Liver (tissue), 9 donors: ENCODE measurements around the gene SLC66A2. TPM values are rescaled to one million over a fixed set of nuclear protein-coding genes. Genes with fewer than 3 reads are reported as not detected.

Experiments
- DNase-seq: peaks from one replicate; pipeline ENCODE4 v3.0.0-alpha.2; 2017; ENCODE audit warnings: low spot score
- H3K27ac ChIP-seq, 2 donors: one replicate each; pipeline ENCODE4 v1.7.0; 2013; ENCODE audit warnings: inconsistent platforms in 2 of 2, low read length in 2 of 2, control low read depth in 1 of 2, low read depth in 1 of 2, mild to moderate bottlenecking in 1 of 2
- H3K27me3 ChIP-seq, 4 donors: one replicate each; pipeline versions ENCODE4 v1.6.1 to v1.7.0; 2013; ENCODE audit warnings: low read length in 3 of 4, inconsistent platforms in 1 of 4, mild to moderate bottlenecking in 1 of 4, moderate library complexity in 1 of 4; ENCODE audit not compliant: control insufficient read depth in 4 of 4, insufficient read depth in 4 of 4
- H3K36me3 ChIP-seq, 4 donors: one replicate each; pipeline versions ENCODE4 v1.6.1 to v1.7.0; 2013; ENCODE audit warnings: low read length in 3 of 4, mild to moderate bottlenecking in 3 of 4, low read depth in 1 of 4, moderate library complexity in 1 of 4; ENCODE audit not compliant: control insufficient read depth in 4 of 4, insufficient read depth in 3 of 4
- H3K4me1 ChIP-seq, 4 donors: one replicate each; pipeline versions ENCODE4 v1.6.1 to v1.7.0; 2013; ENCODE audit warnings: low read length in 3 of 4, mild to moderate bottlenecking in 3 of 4, moderate library complexity in 1 of 4; ENCODE audit not compliant: control insufficient read depth in 4 of 4, insufficient read depth in 4 of 4
- H3K4me3 ChIP-seq, 3 donors: one replicate each; pipeline versions ENCODE4 v1.6.1 to v1.7.0; 2013; ENCODE audit warnings: low read length in 3 of 3, control low read depth in 1 of 3, low read depth in 1 of 3, mild to moderate bottlenecking in 1 of 3
- H3K9ac ChIP-seq, 2 donors: one replicate each; pipeline ENCODE4 v1.7.0; 2013; ENCODE audit warnings: low read length in 2 of 2, mild to moderate bottlenecking in 2 of 2, moderate library complexity in 2 of 2, control low read depth in 1 of 2, low read depth in 1 of 2
- H3K9me3 ChIP-seq, 4 donors: one replicate each; pipeline versions ENCODE4 v1.6.1 to v1.7.0; 2013; ENCODE audit warnings: low read length in 3 of 4; ENCODE audit not compliant: control insufficient read depth in 4 of 4
- ATF3 ChIP-seq: IDR thresholded peaks from 2 replicates; pipeline ENCODE4 v1.6.1; 2016; ENCODE audit warnings: antibody characterized with exemption
- CTCF ChIP-seq: fragments of 150-350 bp; IDR thresholded peaks from 2 replicates; pipeline ENCODE4 v1.5.1; 2017; ENCODE audit warnings: improper control_type of control experiment, low read depth, low read length; ENCODE audit not compliant: missing input control
- EGR1 ChIP-seq, 2 donors: IDR thresholded peaks; 2 replicates each; pipeline ENCODE4 v1.6.1; 2016 to 2018; ENCODE audit warnings: antibody characterized with exemption in 2 of 2, low read depth in 2 of 2
- FOXA1 ChIP-seq: IDR thresholded peaks from 2 replicates; pipeline ENCODE4 v1.6.1; 2016; ENCODE audit warnings: antibody characterized with exemption
- FOXA2 ChIP-seq: IDR thresholded peaks from 2 replicates; pipeline ENCODE4 v1.6.1; 2016; ENCODE audit warnings: antibody characterized with exemption
- GABPA ChIP-seq, 2 donors: IDR thresholded peaks in 1 of 2; conservative IDR thresholded peaks in 1 of 2; 2 replicates each; pipeline ENCODE4 v1.6.1; 2016; ENCODE audit warnings: antibody characterized with exemption in 2 of 2, mild to moderate bottlenecking in 1 of 2, moderate library complexity in 1 of 2
- HNF4A ChIP-seq, 2 donors: conservative IDR thresholded peaks; 2 replicates each; pipeline ENCODE4 v1.6.1; 2016; ENCODE audit warnings: antibody characterized with exemption in 2 of 2, mild to moderate bottlenecking in 2 of 2
- HNF4G ChIP-seq: IDR thresholded peaks from 2 replicates; pipeline ENCODE4 v1.6.1; 2016; ENCODE audit warnings: antibody characterized with exemption
- JUND ChIP-seq, 2 donors: IDR thresholded peaks; 2 replicates each; pipeline ENCODE4 v1.6.1; 2016; ENCODE audit warnings: antibody characterized with exemption in 2 of 2
- MAX ChIP-seq: IDR thresholded peaks from 2 replicates; pipeline ENCODE4 v1.6.1; 2016; ENCODE audit warnings: antibody characterized with exemption
- NR2F2 ChIP-seq: IDR thresholded peaks from 2 replicates; pipeline ENCODE4 v1.6.1; 2016; ENCODE audit warnings: antibody characterized with exemption
- RAD21 ChIP-seq, 2 donors: IDR thresholded peaks; 2 replicates each; pipeline ENCODE4 v1.6.1; 2016; ENCODE audit warnings: antibody characterized with exemption in 2 of 2, mild to moderate bottlenecking in 2 of 2
- REST ChIP-seq: IDR thresholded peaks from 2 replicates; pipeline ENCODE4 v1.6.1; 2016; ENCODE audit warnings: antibody characterized with exemption, mild to moderate bottlenecking
- RXRA ChIP-seq, 2 donors: IDR thresholded peaks; 2 replicates each; pipeline ENCODE4 v1.6.1; 2017 to 2018; ENCODE audit warnings: antibody characterized with exemption in 2 of 2, mild to moderate bottlenecking in 1 of 2
- SP1 ChIP-seq: IDR thresholded peaks from 2 replicates; pipeline ENCODE4 v1.6.1; 2018; ENCODE audit warnings: antibody characterized with exemption, mild to moderate bottlenecking
- TAF1 ChIP-seq: conservative IDR thresholded peaks from 2 replicates; pipeline ENCODE4 v1.6.1; 2016; ENCODE audit warnings: antibody characterized with exemption, mild to moderate bottlenecking
- YY1 ChIP-seq: IDR thresholded peaks from 2 replicates; pipeline ENCODE4 v1.6.1; 2016; ENCODE audit warnings: antibody characterized with exemption, mild to moderate bottlenecking
- ZBTB33 ChIP-seq: IDR thresholded peaks from 2 replicates; pipeline ENCODE4 v1.6.1; 2016; ENCODE audit warnings: antibody characterized with exemption
- WGBS: extraction: QIAGEN DNeasy Blood & Tissue Kit; methylation state at CpG from one replicate; pipeline ENCODE4 v1.1.7; 2013; 5-methylcytosine and 5-hydroxymethylcytosine counted together
- polyA plus RNA-seq, 2 donors: library from polyadenylated mRNA; stranded (reverse) in 1 of 2; unstranded in 1 of 2; fragments of 200-250 nt in 1 of 2; fragments of >200 nt in 1 of 2; fragmentation: Nextera tagmentation in 1 of 2; extraction: Ambion mirVana in 1 of 2; gene quantifications; one replicate each; pipeline versions ENCODE4 v1.2.1 to v1.2.3, GENCODE V29; 2013 to 2015
- total RNA-seq, 2 donors: library from RNA; depleted of rRNA; stranded (reverse); fragments of >200 nt; gene quantifications; one replicate each; pipeline ENCODE4 v1.2.3, GENCODE V29; 2014
- donor health status: healthy.
- donor health status: healthy.
- donor health status: healthy.
- donor health status: healthy.
- donor health status: healthy.

Gene SLC66A2
- total and polyA plus RNA-seq, 4 donors = 47.8 to 107 (median 67.9) TPM

- no peak for DNase-seq
- WGBS = 90% methylated on average over 29 of the region's 29 CpGs
- no peak overlapping the region for H3K9ac ChIP-seq
- TF ChIP-seq ATF3 (no peak), GABPA (IDR thresholded peaks at IDR 0.05 in 1 of 2, conservative IDR thresholded peaks at IDR 0.05 in 1 of 2) (no peak), NR2F2 (no peak), CTCF (no peak), HNF4G (no peak), REST (no peak), TAF1 (no peak), SP1 (no peak), FOXA2 (no peak), MAX (no peak), YY1 (no peak), EGR1 (IDR thresholded peaks at IDR 0.05; ENCODE audit: low read depth in 2 of 2) (no peak), RAD21 (IDR thresholded peaks at IDR 0.05) (no peak), JUND (IDR thresholded peaks at IDR 0.05) (no peak), HNF4A (conservative IDR thresholded peaks at IDR 0.05) (no peak), RXRA (IDR thresholded peaks at IDR 0.05) (no peak), FOXA1 (no peak)
- H3K27me3 ChIP-seq = no peaks in the 10 kb centered on the region
- H3K36me3 ChIP-seq = no peaks in the 10 kb centered on the region
- no peaks in the 10 kb centered on the region for H3K4me1 ChIP-seq
- H3K9me3 ChIP-seq = peaks cover 0 to 2% (median 0%) of the 10 kb centered on the region in 4 donors
- H3K27ac ChIP-seq = no peak overlapping the region
- no peak overlapping the region for H3K4me3 ChIP-seq
Observed at GRCh38 chr18:79868168-79868784, 83.2 kb downstream of the SLC66A2 start.

GRCh38 chr18:79867666-79868065 is 83.8 kb downstream of the SLC66A2 start:
- no peaks in the 10 kb centered on the region for H3K36me3 ChIP-seq
- TF ChIP-seq CTCF = no peak
- TF ChIP-seq FOXA2 = no peak
- TF ChIP-seq ZBTB33 = no peak
- TF ChIP-seq RXRA (IDR thresholded peaks at IDR 0.05) = no peak
- no peak for TF ChIP-seq JUND (IDR thresholded peaks at IDR 0.05)
- no peak for TF ChIP-seq MAX
- TF ChIP-seq TAF1 = no peak
- TF ChIP-seq EGR1 (IDR thresholded peaks at IDR 0.05; ENCODE audit: low read depth in 2 of 2) = no peak
- no peak for TF ChIP-seq SP1
- TF ChIP-seq ATF3 = no peak
- no peak for TF ChIP-seq HNF4G
- TF ChIP-seq FOXA1 = no peak
- no peak for TF ChIP-seq GABPA (IDR thresholded peaks at IDR 0.05 in 1 of 2, conservative IDR thresholded peaks at IDR 0.05 in 1 of 2)
- no peaks in the 10 kb centered on the region for H3K4me1 ChIP-seq
- WGBS = 85% methylated on average over 16 of the region's 16 CpGs
- DNase-seq = no peak
- no peak overlapping the region for H3K27ac ChIP-seq
- no peaks in the 10 kb centered on the region for H3K27me3 ChIP-seq
- H3K9ac ChIP-seq = no peak overlapping the region
- no peak overlapping the region for H3K4me3 ChIP-seq
- H3K9me3 ChIP-seq = peaks cover 0 to 2% (median 0%) of the 10 kb centered on the region in 4 donors
